K562 (cell line): ENCODE measurements around the gene CD46. TPM values are rescaled to one million over a fixed set of nuclear protein-coding genes. Genes with fewer than 3 reads are reported as not detected.

Experiments
- ATF2 ChIP-seq: sonication (generic); formaldehyde crosslinking; IDR thresholded peaks from 2 replicates; pipeline ENCODE4 v1.8.1; 2022; ENCODE audit warnings: missing genetic modification reagents
- CLOCK ChIP-seq: fragments of 250-450 bp; sonication (Bioruptor Pico); IDR thresholded peaks from 2 replicates; pipeline ENCODE4 v1.4.0; 2020; ENCODE audit warnings: mild to moderate bottlenecking, moderate library complexity, borderline replicate concordance
- CREB1 ChIP-seq, 2 experiments: sonication (generic) in 1 of 2; formaldehyde crosslinking in 1 of 2; IDR thresholded peaks; 2 replicates each; pipeline versions ENCODE4 v1.6.1 to v1.8.0; 2012 to 2022; ENCODE audit warnings: inconsistent platforms in 1 of 2, mild to moderate bottlenecking in 1 of 2, missing genetic modification reagents in 1 of 2, moderate library complexity in 1 of 2
- ELF1 ChIP-seq: fragments of 200-800 bp; sonication (Bioruptor generic); IDR thresholded peaks from 2 replicates; pipeline ENCODE4 v1.6.1; 2016; ENCODE audit warnings: missing genetic modification characterization, missing compliant biosample characterization
- HES1 ChIP-seq: fragments of 450-650 bp; IDR thresholded peaks from 2 replicates; pipeline ENCODE4 v1.6.1; 2016; ENCODE audit warnings: low read depth, mild to moderate bottlenecking, moderate library complexity
- MIER1 ChIP-seq: fragments of 450-650 bp; IDR thresholded peaks from 2 replicates; pipeline ENCODE4 v1.6.1; 2016; ENCODE audit warnings: antibody characterized with exemption, mild to moderate bottlenecking, low read depth
- POLR3A ChIP-seq: IDR thresholded peaks from 2 replicates; pipeline ENCODE4 v1.6.1; 2011; ENCODE audit warnings: borderline replicate concordance, mild to moderate bottlenecking, moderate library complexity; ENCODE audit not compliant: insufficient read length, insufficient read depth; ENCODE audit errors: extremely low read depth
- RBM22 ChIP-seq: fragments of 200-400 bp; formaldehyde crosslinking; IDR thresholded peaks from 2 replicates; pipeline ENCODE4 v1.6.1; 2018; ENCODE audit warnings: low read length, low read depth; ENCODE audit not compliant: poor library complexity, severe bottlenecking
- SMARCC2 ChIP-seq: fragments of 450-650 bp; IDR thresholded peaks from 2 replicates; pipeline ENCODE4 v1.6.1; 2017; ENCODE audit warnings: antibody characterized with exemption, moderate library complexity, mild to moderate bottlenecking, low read depth
- TBL1XR1 ChIP-seq, 2 experiments: IDR thresholded peaks; 2 replicates each; pipeline ENCODE4 v1.6.1; 2012; ENCODE audit warnings: improper control_type of control experiment in 2 of 2, low read length in 2 of 2, mild to moderate bottlenecking in 1 of 2
- THRA ChIP-seq: fragments of 450-650 bp; IDR thresholded peaks from 2 replicates; pipeline ENCODE4 v1.6.1; 2017; ENCODE audit warnings: mild to moderate bottlenecking, moderate library complexity
- ZNF263 ChIP-seq: sonication (generic); formaldehyde crosslinking; IDR thresholded peaks from 2 replicates; pipeline ENCODE4 v1.8.0; 2022; ENCODE audit warnings: mild to moderate bottlenecking, missing genetic modification reagents, borderline replicate concordance
- ZNF583 ChIP-seq: fragments of 250-450 bp; sonication (Bioruptor Pico); IDR thresholded peaks from 2 replicates; pipeline ENCODE4 v1.4.0; 2020
- ZNF592 ChIP-seq: fragments of 450-650 bp; IDR thresholded peaks from 2 replicates; pipeline ENCODE4 v1.6.1; 2017; ENCODE audit warnings: antibody characterized with exemption, mild to moderate bottlenecking
- polyA plus RNA-seq, 8 experiments: library from polyadenylated mRNA; depleted of rRNA in 4 of 8; stranded (reverse) in 5 of 8; unstranded in 3 of 8; fragments of >200 nt; fragmentation: Nextera tagmentation in 2 of 8; fragmentation: Illumina TruSeq in 1 of 8; extraction: Ambion mirVana in 2 of 8; extraction: Trizol in 1 of 8; gene quantifications; 2 replicates each; pipeline versions ENCODE4 v1.2.1 to v1.2.3, GENCODE V29; 2011 to 2014; ENCODE audit warnings: inconsistent platforms in 1 of 8, missing spikeins in 1 of 8
- total RNA-seq, 7 experiments: library from RNA; depleted of rRNA in 6 of 7; stranded (reverse); fragments of >200 nt in 6 of 7; fragmentation: Illumina TruSeq in 2 of 7; extraction: Trizol in 2 of 7; gene quantifications; 2 replicates each; pipeline versions ENCODE4 v1.2.1 to v1.2.3, GENCODE V29; 2011 to 2021; ENCODE audit warnings: low replicate concordance in 1 of 7

Gene CD46
- total and polyA plus RNA-seq, 9 of the 15 experiments (the other 6 are each of a cell fraction or from before 2014, with no cell fraction given): 87.9 to 374 (median 156) TPM

- TF ChIP-seq RBM22 (peak; percentile 24), THRA (no peak), HES1 (no peak), ELF1 (no peak), ATF2 (CRISPR knock-in tag) (no peak), ZNF592 (no peak), CREB1 (IDR thresholded peaks at IDR 0.05) (peak; percentile 8; the same call in 1 of the 2 replicates), CREB1 (CRISPR knock-in tag; IDR thresholded peaks at IDR 0.05) (no peak), POLR3A (no peak), TBL1XR1 (IDR thresholded peaks at IDR 0.05; ENCODE audit: low read length in 2 of 2) (no peak), MIER1 (no peak), SMARCC2 (no peak), CLOCK (no peak), ZNF263 (CRISPR knock-in tag) (no peak), ZNF583 (CRISPR knock-in tag) (no peak)
Measured at GRCh38 chr1:207797229-207797973, 45.5 kb downstream of the CD46 start (continued).
